Fibroblast of mammary gland (primary cell): ENCODE results near the gene RUFY2.
"Not testable (repeated sequence)": the region's sequence is repeated elsewhere in the genome, so short reads cannot be mapped to it uniquely, and the experiment has no call there.

Source experiments
- DNase-seq: peaks from one replicate; pipeline ENCODE4 v3.0.0-alpha.2; 2010; ENCODE audit warnings: low read depth
- H3K4me3 ChIP-seq: 2 replicates; pipeline ENCODE4 v1.5.1; 2011; ENCODE audit warnings: low read depth, mild to moderate bottlenecking, low read length, moderate library complexity; ENCODE audit not compliant: control insufficient read depth
- TF ChIP-seq, protein P1 (sequence below): conservative IDR thresholded peaks from 2 replicates; pipeline ENCODE4 v1.5.1; 2011; ENCODE audit warnings: low read depth, low read length, inconsistent platforms; ENCODE audit not compliant: control insufficient read depth, insufficient read depth

Gene RUFY2, protein sequence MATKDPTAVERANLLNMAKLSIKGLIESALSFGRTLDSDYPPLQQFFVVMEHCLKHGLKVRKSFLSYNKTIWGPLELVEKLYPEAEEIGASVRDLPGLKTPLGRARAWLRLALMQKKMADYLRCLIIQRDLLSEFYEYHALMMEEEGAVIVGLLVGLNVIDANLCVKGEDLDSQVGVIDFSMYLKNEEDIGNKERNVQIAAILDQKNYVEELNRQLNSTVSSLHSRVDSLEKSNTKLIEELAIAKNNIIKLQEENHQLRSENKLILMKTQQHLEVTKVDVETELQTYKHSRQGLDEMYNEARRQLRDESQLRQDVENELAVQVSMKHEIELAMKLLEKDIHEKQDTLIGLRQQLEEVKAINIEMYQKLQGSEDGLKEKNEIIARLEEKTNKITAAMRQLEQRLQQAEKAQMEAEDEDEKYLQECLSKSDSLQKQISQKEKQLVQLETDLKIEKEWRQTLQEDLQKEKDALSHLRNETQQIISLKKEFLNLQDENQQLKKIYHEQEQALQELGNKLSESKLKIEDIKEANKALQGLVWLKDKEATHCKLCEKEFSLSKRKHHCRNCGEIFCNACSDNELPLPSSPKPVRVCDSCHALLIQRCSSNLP

DNA sequence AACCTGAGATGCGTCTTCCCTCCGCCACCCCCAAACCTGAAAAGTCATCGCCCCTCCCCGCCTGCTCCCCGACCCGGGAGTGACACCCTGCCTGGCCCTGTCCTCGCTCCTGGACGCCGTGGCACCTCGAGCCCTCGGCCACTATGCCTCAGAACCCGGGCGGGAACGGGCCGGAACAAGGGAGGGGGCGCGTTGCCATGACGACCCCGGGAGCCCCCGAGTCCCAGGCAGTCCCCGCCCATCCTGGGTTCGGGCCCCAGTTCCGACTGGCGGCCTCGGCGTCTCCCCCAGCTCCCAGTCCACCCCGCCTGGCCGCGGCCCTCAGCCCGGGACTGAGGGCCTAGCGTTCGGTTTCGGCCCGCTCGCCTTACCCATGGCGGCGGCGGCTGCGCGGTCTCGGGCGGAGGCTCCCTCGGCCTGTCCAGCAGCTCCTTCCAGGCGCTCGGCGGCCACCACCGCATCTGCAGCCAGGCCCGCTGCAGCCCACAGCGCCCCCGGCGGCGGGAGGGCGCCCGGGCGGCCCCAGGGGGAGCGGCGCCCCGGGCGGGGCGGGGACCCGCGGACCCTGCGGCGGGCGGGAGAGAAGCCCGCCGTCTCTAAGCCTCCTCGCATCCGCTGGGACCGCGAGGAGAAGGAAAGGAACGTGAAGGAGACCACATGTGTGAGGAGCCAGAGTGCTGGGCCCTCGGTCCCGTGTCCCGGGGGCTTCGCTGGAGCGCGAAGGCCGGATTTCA, at the start of gene RUFY2:
TSS of gene RUFY2 (minus strand) at position 463 of the 734 bp plus-strand sequence. CDS start at position 375, 88 bp downstream.
- peak; percentile 65 for DNase-seq
- TF ChIP-seq, protein P1, sequence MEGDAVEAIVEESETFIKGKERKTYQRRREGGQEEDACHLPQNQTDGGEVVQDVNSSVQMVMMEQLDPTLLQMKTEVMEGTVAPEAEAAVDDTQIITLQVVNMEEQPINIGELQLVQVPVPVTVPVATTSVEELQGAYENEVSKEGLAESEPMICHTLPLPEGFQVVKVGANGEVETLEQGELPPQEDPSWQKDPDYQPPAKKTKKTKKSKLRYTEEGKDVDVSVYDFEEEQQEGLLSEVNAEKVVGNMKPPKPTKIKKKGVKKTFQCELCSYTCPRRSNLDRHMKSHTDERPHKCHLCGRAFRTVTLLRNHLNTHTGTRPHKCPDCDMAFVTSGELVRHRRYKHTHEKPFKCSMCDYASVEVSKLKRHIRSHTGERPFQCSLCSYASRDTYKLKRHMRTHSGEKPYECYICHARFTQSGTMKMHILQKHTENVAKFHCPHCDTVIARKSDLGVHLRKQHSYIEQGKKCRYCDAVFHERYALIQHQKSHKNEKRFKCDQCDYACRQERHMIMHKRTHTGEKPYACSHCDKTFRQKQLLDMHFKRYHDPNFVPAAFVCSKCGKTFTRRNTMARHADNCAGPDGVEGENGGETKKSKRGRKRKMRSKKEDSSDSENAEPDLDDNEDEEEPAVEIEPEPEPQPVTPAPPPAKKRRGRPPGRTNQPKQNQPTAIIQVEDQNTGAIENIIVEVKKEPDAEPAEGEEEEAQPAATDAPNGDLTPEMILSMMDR, result no peak

DNA sequence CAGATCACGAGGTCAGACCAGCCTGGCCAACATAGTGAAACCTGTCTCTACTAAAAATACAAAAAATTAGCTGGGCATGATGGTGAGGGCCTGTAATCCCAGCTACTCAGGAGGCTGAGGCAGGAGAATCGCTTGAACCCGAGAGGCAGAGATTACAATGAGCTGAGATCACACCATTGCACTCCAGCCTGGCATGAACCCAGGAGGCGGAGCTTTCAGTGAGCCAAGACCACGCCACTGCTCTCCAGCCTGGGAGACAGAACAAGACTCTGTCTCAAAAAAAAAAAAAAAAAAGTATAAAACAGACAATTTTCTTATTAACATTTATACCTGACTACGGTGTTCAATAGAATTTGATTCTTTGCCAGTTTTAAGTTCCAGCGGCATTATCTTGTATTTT, 42.6 kb upstream of the RUFY2 start:
- H3K4me3 ChIP-seq, result not testable (repeated sequence)
- DNase-seq, result peak; percentile 64

More for the DNA sequence above, at the start of gene RUFY2:
- H3K4me3 ChIP-seq, result peak within 1 kb of the TSS; percentile 92

DNA sequence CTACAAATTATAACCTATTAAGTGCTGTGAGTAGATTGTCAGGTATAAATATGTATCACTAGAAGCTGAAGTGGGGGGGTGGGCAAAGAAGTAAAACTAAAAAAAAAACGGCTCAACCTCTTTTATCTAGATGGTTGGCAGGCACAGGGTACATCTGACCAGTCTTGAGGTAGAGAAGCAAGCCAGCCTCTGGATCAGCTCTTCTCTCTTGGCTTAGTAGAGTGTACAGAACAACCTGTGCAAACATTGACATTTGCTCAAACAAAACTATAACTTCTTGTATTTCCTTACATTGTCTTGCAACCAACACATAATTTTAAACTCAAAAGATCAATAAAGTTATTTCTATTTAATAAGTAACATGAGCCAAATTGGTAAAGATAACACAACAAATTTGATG, 39.1 kb upstream of the RUFY2 start:
- TF ChIP-seq, protein P1, result no peak
- H3K4me3 ChIP-seq, result no peak overlapping the region
- no peak for DNase-seq

DNA sequence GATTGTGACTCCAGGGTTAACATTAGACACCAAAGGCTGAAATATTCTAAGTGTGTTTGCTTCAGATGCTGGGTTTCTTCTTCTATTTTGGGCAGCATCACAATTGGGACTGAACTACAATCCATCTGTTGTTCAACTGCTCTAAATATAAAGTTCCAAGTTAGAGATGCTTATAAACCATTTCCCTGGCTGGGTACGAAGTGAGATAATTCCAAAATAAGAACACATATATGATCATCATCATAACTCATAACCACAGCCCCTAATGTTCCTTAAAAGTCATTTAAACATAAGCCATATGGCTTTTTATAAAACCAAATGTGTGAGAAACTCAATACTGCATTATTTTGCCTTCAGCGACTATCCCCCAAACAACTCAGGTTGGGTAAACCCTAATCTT, 35.9 kb upstream of the RUFY2 start:
- H3K4me3 ChIP-seq, result no peak overlapping the region
- DNase-seq, result no peak
- TF ChIP-seq, protein P1, result no peak

- DNase-seq, result no peak
- TF ChIP-seq, protein P1, result no peak
- no peak overlapping the region for H3K4me3 ChIP-seq
Observed at GRCh38 chr10:68440898-68441297, 33.8 kb upstream of the RUFY2 start.

GRCh38 chr10:68435803-68436202, 28.7 kb upstream of the RUFY2 start:
- no peak overlapping the region for H3K4me3 ChIP-seq
- TF ChIP-seq, protein P1, result no peak

GRCh38 chr10:68434657-68435056, 27.6 kb upstream of the RUFY2 start:
- peak; percentile 4 for DNase-seq
- H3K4me3 ChIP-seq, result no peak overlapping the region
- TF ChIP-seq, protein P1, result no peak

More at GRCh38 chr10:68435803-68436202, 28.7 kb upstream of the RUFY2 start:
- no peak for DNase-seq
